Neutrophil (primary cell): ENCODE data around the gene RIMBP2.

Source experiments
- H3K27ac ChIP-seq: fragments of 200-600 bp; sonication (generic); 2 replicates; pipeline ENCODE4 v1.5.1; 2016; ENCODE audit warnings: mild to moderate bottlenecking, moderate library complexity
- H3K27me3 ChIP-seq: fragments of 200-600 bp; sonication (generic); 2 replicates; pipeline ENCODE4 v1.6.0; 2016; ENCODE audit warnings: mild to moderate bottlenecking
- H3K36me3 ChIP-seq: fragments of 200-600 bp; sonication (generic); 2 replicates; pipeline ENCODE4 v1.5.1; 2017
- H3K4me1 ChIP-seq, 2 experiments: fragments of 200-600 bp in 1 of 2; sonication (generic) in 1 of 2; 1 replicate in 1 of 2; 2 replicates in 1 of 2; pipeline versions ENCODE4 v1.5.1 to v1.6.1; 2013 to 2016; ENCODE audit warnings: low read depth in 1 of 2, low read length in 1 of 2, mild to moderate bottlenecking in 1 of 2, moderate library complexity in 1 of 2; ENCODE audit not compliant: control insufficient read depth in 1 of 2, insufficient read depth in 1 of 2
- H3K4me3 ChIP-seq, 2 experiments: fragments of 200-600 bp in 1 of 2; sonication (generic) in 1 of 2; 1 replicate in 1 of 2; 2 replicates in 1 of 2; pipeline ENCODE4 v1.5.1; 2013 to 2016; ENCODE audit warnings: low read depth in 1 of 2, low read length in 1 of 2, mild to moderate bottlenecking in 1 of 2, moderate library complexity in 1 of 2
- H3K9me3 ChIP-seq: fragments of 200-600 bp; sonication (generic); 2 replicates; pipeline ENCODE4 v1.5.1; 2016
- CTCF ChIP-seq: fragments of 200-600 bp; sonication (generic); IDR thresholded peaks from 2 replicates; pipeline ENCODE4 v1.5.1; 2016; ENCODE audit warnings: antibody characterized with exemption

RIMBP2 gene

GRCh38 chr12:130601327-130601726 lies 114.8 kb downstream of the RIMBP2 start:
- TF ChIP-seq CTCF, result no peak
- Histone ChIP-seq H3K36me3 (no peaks in the 10 kb centered on the region), H3K4me1 (no peaks in the 10 kb centered on the region), H3K4me3 (no peak overlapping the region), H3K27ac (no peak overlapping the region), H3K27me3 (no peaks in the 10 kb centered on the region), H3K9me3 (no peaks in the 10 kb centered on the region)

GRCh38 chr12:130596241-130596640 lies 119.9 kb downstream of the RIMBP2 start:
- no peaks in the 10 kb centered on the region for H3K36me3 ChIP-seq
- no peaks in the 10 kb centered on the region for H3K9me3 ChIP-seq
- TF ChIP-seq CTCF, result no peak
- no peak overlapping the region for H3K4me3 ChIP-seq
- no peak overlapping the region for H3K27ac ChIP-seq
- no peaks in the 10 kb centered on the region for H3K27me3 ChIP-seq
- no peaks in the 10 kb centered on the region for H3K4me1 ChIP-seq

- Histone ChIP-seq H3K4me3 (no peak overlapping the region), H3K36me3 (no peaks in the 10 kb centered on the region), H3K27ac (no peak overlapping the region), H3K9me3 (no peaks in the 10 kb centered on the region), H3K27me3 (no peaks in the 10 kb centered on the region), H3K4me1 (no peaks in the 10 kb centered on the region)
- no peak for TF ChIP-seq CTCF
Measured at GRCh38 chr12:130595566-130595965, 120.5 kb downstream of the RIMBP2 start.

- no peaks in the 10 kb centered on the region for H3K36me3 ChIP-seq
- H3K4me1 ChIP-seq, result no peaks in the 10 kb centered on the region
- H3K27ac ChIP-seq, result no peak overlapping the region
Measured at GRCh38 chr12:130593056-130593455, 123.0 kb downstream of the RIMBP2 start.

GRCh38 chr12:130592641-130593040 lies 123.5 kb downstream of the RIMBP2 start:
- TF ChIP-seq CTCF, result no peak
- no peaks in the 10 kb centered on the region for H3K4me1 ChIP-seq
- H3K4me3 ChIP-seq, result no peak overlapping the region
- no peak overlapping the region for H3K27ac ChIP-seq
- H3K9me3 ChIP-seq, result no peaks in the 10 kb centered on the region
- H3K27me3 ChIP-seq, result no peaks in the 10 kb centered on the region
- no peaks in the 10 kb centered on the region for H3K36me3 ChIP-seq

More at GRCh38 chr12:130593056-130593455, 123.0 kb downstream of the RIMBP2 start:
- no peak for TF ChIP-seq CTCF
- Histone ChIP-seq H3K9me3 (no peaks in the 10 kb centered on the region), H3K27me3 (no peaks in the 10 kb centered on the region), H3K4me3 (no peak overlapping the region)

- no peaks in the 10 kb centered on the region for H3K4me1 ChIP-seq
- no peaks in the 10 kb centered on the region for H3K9me3 ChIP-seq
- no peaks in the 10 kb centered on the region for H3K27me3 ChIP-seq
- no peak overlapping the region for H3K27ac ChIP-seq
- no peak overlapping the region for H3K4me3 ChIP-seq
- H3K36me3 ChIP-seq, result no peaks in the 10 kb centered on the region
- TF ChIP-seq CTCF, result no peak
Measured at GRCh38 chr12:130591736-130592135, 124.4 kb downstream of the RIMBP2 start.
